SK-N-SH (cell line): ENCODE results near the gene DELE1. TPM values are rescaled to one million over a fixed set of nuclear protein-coding genes. Genes with fewer than 3 reads are reported as not detected.

Experiments used
- CTCF ChIA-PET: fragments of 300-600, 350-600 bp; formaldehyde crosslinking; extraction: SDS; loops from one replicate; lab custom pipeline; 2021; lab: Yijun Ruan, JAX
- POLR2A ChIA-PET: fragments of 350-600 bp; sonication (Branson Sonifier 250); formaldehyde crosslinking; extraction: SDS; loops from one replicate; lab custom pipeline; 2020; ENCODE audit warnings: antibody characterized with exemption, inconsistent platforms; lab: Yijun Ruan, JAX
- DNase-seq: peaks from one replicate; pipeline ENCODE4 v3.0.0; 2012
- H2AFZ ChIP-seq: fragments of 200-600 bp; sonication (generic); 2 replicates; pipeline ENCODE4 v1.8.1; 2016; ENCODE audit warnings: antibody characterized with exemption, mild to moderate bottlenecking, low read depth
- H3F3A ChIP-seq: fragments of 200-600 bp; sonication (generic); replicated peaks from 2 replicates; pipeline ENCODE3; 2016; ENCODE audit warnings: antibody characterized with exemption, mild to moderate bottlenecking; ENCODE audit not compliant: insufficient read depth
- H3K27ac ChIP-seq, 2 experiments: fragments of 200-500 bp in 1 of 2; fragments of 200-600 bp in 1 of 2; sonication (Bioruptor generic) in 1 of 2; sonication (generic), shearing (Covaris generic) in 1 of 2; 2 replicates each; pipeline versions ENCODE4 v1.5.1 to v1.6.1; 2014 to 2016; ENCODE audit warnings: low read depth in 2 of 2, inconsistent platforms in 1 of 2, low read length in 1 of 2, mild to moderate bottlenecking in 1 of 2, mixed read lengths in 1 of 2
- H3K27me3 ChIP-seq: fragments of 200-600 bp; sonication (generic), shearing (Covaris generic); 2 replicates; pipeline ENCODE4 v1.6.1; 2016; ENCODE audit warnings: mixed run types; ENCODE audit not compliant: insufficient read depth
- H3K36me3 ChIP-seq, 2 experiments: fragments of 200-500 bp in 1 of 2; fragments of 200-600 bp in 1 of 2; sonication (Bioruptor generic) in 1 of 2; sonication (generic) in 1 of 2; replicated peaks in 1 of 2; 2 replicates each; pipeline versions ENCODE3 to v1.5.1; 2014 to 2016; ENCODE audit warnings: low read length in 1 of 2, mild to moderate bottlenecking in 1 of 2; ENCODE audit not compliant: insufficient read depth in 2 of 2, control insufficient read depth in 1 of 2
- H3K4me1 ChIP-seq, 2 experiments: fragments of 200-500 bp in 1 of 2; fragments of 200-600 bp in 1 of 2; sonication (Bioruptor generic) in 1 of 2; sonication (generic), shearing (Covaris generic) in 1 of 2; 2 replicates each; pipeline versions ENCODE4 v1.5.1 to v1.6.1; 2014 to 2016; ENCODE audit warnings: low read depth in 1 of 2, low read length in 1 of 2, mixed run types in 1 of 2; ENCODE audit not compliant: insufficient read depth in 2 of 2, control insufficient read depth in 1 of 2
- H3K4me2 ChIP-seq: fragments of 200-600 bp; sonication (generic), shearing (Covaris generic); 2 replicates; pipeline ENCODE4 v1.6.1; 2017; ENCODE audit warnings: mixed run types
- H3K4me3 ChIP-seq, 2 experiments: fragments of 200-500 bp in 1 of 2; fragments of 200-600 bp in 1 of 2; sonication (Bioruptor generic) in 1 of 2; sonication (generic), shearing (Covaris generic) in 1 of 2; 2 replicates each; pipeline versions ENCODE4 v1.5.1 to v1.8.1; 2014 to 2016; ENCODE audit warnings: low read depth in 2 of 2, inconsistent platforms in 1 of 2, low read length in 1 of 2, mild to moderate bottlenecking in 1 of 2, mixed read lengths in 1 of 2, moderate library complexity in 1 of 2
- H3K79me2 ChIP-seq: fragments of 200-600 bp; sonication (generic); 2 replicates; pipeline ENCODE4 v1.8.1; 2017; ENCODE audit warnings: mild to moderate bottlenecking; ENCODE audit not compliant: insufficient read depth
- H3K9ac ChIP-seq: fragments of 200-600 bp; sonication (generic); 2 replicates; pipeline ENCODE4 v1.6.1; 2017; ENCODE audit warnings: mixed run types
- H3K9me2 ChIP-seq: fragments of 200-600 bp; sonication (generic); 2 replicates; pipeline ENCODE4 v1.6.1; 2017; ENCODE audit warnings: mixed run types
- H3K9me3 ChIP-seq: fragments of 200-600 bp; sonication (generic); 2 replicates; pipeline ENCODE4 v1.6.1; 2017; ENCODE audit warnings: mixed run types, mild to moderate bottlenecking, moderate library complexity
- H4K20me1 ChIP-seq: fragments of 200-600 bp; sonication (generic); 2 replicates; pipeline ENCODE4 v1.6.1; 2017; ENCODE audit warnings: mild to moderate bottlenecking, mixed run types; ENCODE audit not compliant: insufficient read depth
- CHD2 ChIP-seq: fragments of 150-350 bp; IDR thresholded peaks from 2 replicates; pipeline ENCODE4 v1.6.1; 2018; ENCODE audit warnings: low read length; ENCODE audit not compliant: partially characterized antibody
- EP300 ChIP-seq, 2 experiments: IDR thresholded peaks; 2 replicates each; pipeline versions ENCODE4 v1.4.0 to v1.6.1; 2012; ENCODE audit warnings: borderline replicate concordance in 1 of 2, low read depth in 1 of 2, low read length in 1 of 2
- EZH2phosphoT487 ChIP-seq: fragments of 200-600 bp; sonication (generic); IDR thresholded peaks from 2 replicates; pipeline ENCODE4 v1.6.1; 2017; ENCODE audit warnings: low read depth, mixed run types, mild to moderate bottlenecking, antibody characterized with exemption, moderate library complexity, borderline replicate concordance
- FOXJ3 ChIP-seq: sonication (generic); formaldehyde crosslinking; IDR thresholded peaks from 2 replicates; pipeline ENCODE4 v1.5.1; 2020; ENCODE audit warnings: mild to moderate bottlenecking, missing genetic modification reagents
- FOXM1 ChIP-seq: IDR thresholded peaks from 2 replicates; pipeline ENCODE4 v1.4.0; 2012; ENCODE audit warnings: low read depth, mild to moderate bottlenecking
- GATA2 ChIP-seq: sonication (generic); formaldehyde crosslinking; IDR thresholded peaks from 2 replicates; pipeline ENCODE4 v1.5.0; 2020; ENCODE audit warnings: mild to moderate bottlenecking, missing genetic modification reagents
- IRF3 ChIP-seq: fragments of 150-350 bp; IDR thresholded peaks from 2 replicates; pipeline ENCODE4 v1.6.1; 2016; ENCODE audit warnings: mild to moderate bottlenecking, low read depth, low read length
- MXI1 ChIP-seq: IDR thresholded peaks from 2 replicates; pipeline ENCODE4 v1.6.1; 2012; ENCODE audit warnings: mild to moderate bottlenecking, low read depth, low read length, improper control_type of control experiment
- NFIC ChIP-seq: IDR thresholded peaks from 2 replicates; pipeline ENCODE4 v1.4.0; 2012; ENCODE audit warnings: borderline replicate concordance
- NRF1 ChIP-seq: IDR thresholded peaks from 2 replicates; pipeline ENCODE4 v1.6.1; 2012; ENCODE audit warnings: low read depth, mild to moderate bottlenecking, low read length
- POLR2AphosphoS5 ChIP-seq: IDR thresholded peaks from 2 replicates; pipeline ENCODE4 v1.6.1; 2012; ENCODE audit warnings: low read depth, low read length
- RCOR1 ChIP-seq: fragments of 150-350 bp; IDR thresholded peaks from 2 replicates; pipeline ENCODE4 v1.6.1; 2017; ENCODE audit warnings: antibody characterized with exemption, low read length
- RFX5 ChIP-seq: IDR thresholded peaks from 2 replicates; pipeline ENCODE4 v1.6.1; 2012; ENCODE audit warnings: mild to moderate bottlenecking, improper control_type of control experiment, low read length
- SMC3 ChIP-seq: IDR thresholded peaks from 2 replicates; pipeline ENCODE4 v1.6.1; 2012; ENCODE audit warnings: low read depth, low read length, improper control_type of control experiment
- WGBS: methylation state at CpG from one replicate; pipeline ENCODE4 v1.1.6; 2017; ENCODE audit warnings: low lambda C conversion rate; 5-methylcytosine and 5-hydroxymethylcytosine counted together
- polyA plus RNA-seq, 3 experiments: library from polyadenylated mRNA; depleted of rRNA; stranded (reverse); fragments of >200 nt; gene quantifications; 2 replicates each; pipeline ENCODE4 v1.2.3, GENCODE V29; 2012
- TF ChIP-seq, protein P1 (sequence below): IDR thresholded peaks from 2 replicates; pipeline ENCODE4 v1.6.1; 2012; ENCODE audit warnings: mild to moderate bottlenecking, low read depth, low read length, moderate library complexity

Gene DELE1
- polyA plus RNA-seq, 1 of the 3 experiments (the other 2 are of a cell fraction): 60.3 TPM

- no peaks in the 10 kb centered on the region for H3K27me3 ChIP-seq
- H3K9ac ChIP-seq: no peak overlapping the region
Observed at GRCh38 chr5:141933151-141933550, 9.5 kb downstream of the DELE1 start.

More at GRCh38 chr5:141933151-141933550, 9.5 kb downstream of the DELE1 start:
- H3K9me2 ChIP-seq: no peaks in the 10 kb centered on the region
- H3K4me3 ChIP-seq: no peak overlapping the region
- no peaks in the 10 kb centered on the region for H3K79me2 ChIP-seq
- H3F3A ChIP-seq: no peaks in the 10 kb centered on the region
- H3K9me3 ChIP-seq: no peaks in the 10 kb centered on the region
- H3K27ac ChIP-seq: no peak overlapping the region
- POLR2A ChIA-PET: no interaction called here
- H3K4me1 ChIP-seq: peaks cover 0 to 18% of the 10 kb centered on the region in 2 experiments; a peak in 2 of 4 replicates
- no peak for TF ChIP-seq EP300 (IDR thresholded peaks at IDR 0.05; ENCODE audit: borderline replicate concordance in 1 of 2, low read depth in 1 of 2, low read length in 1 of 2)
- no peak for TF ChIP-seq NFIC
- TF ChIP-seq FOXM1: no peak
- TF ChIP-seq MXI1: no peak
- TF ChIP-seq SMC3: no peak
- TF ChIP-seq FOXJ3 (CRISPR knock-in tag): no peak
- TF ChIP-seq EZH2phosphoT487: no peak
- TF ChIP-seq IRF3: no peak
- TF ChIP-seq RFX5: no peak
- TF ChIP-seq POLR2AphosphoS5: no peak
- TF ChIP-seq, protein P1, sequence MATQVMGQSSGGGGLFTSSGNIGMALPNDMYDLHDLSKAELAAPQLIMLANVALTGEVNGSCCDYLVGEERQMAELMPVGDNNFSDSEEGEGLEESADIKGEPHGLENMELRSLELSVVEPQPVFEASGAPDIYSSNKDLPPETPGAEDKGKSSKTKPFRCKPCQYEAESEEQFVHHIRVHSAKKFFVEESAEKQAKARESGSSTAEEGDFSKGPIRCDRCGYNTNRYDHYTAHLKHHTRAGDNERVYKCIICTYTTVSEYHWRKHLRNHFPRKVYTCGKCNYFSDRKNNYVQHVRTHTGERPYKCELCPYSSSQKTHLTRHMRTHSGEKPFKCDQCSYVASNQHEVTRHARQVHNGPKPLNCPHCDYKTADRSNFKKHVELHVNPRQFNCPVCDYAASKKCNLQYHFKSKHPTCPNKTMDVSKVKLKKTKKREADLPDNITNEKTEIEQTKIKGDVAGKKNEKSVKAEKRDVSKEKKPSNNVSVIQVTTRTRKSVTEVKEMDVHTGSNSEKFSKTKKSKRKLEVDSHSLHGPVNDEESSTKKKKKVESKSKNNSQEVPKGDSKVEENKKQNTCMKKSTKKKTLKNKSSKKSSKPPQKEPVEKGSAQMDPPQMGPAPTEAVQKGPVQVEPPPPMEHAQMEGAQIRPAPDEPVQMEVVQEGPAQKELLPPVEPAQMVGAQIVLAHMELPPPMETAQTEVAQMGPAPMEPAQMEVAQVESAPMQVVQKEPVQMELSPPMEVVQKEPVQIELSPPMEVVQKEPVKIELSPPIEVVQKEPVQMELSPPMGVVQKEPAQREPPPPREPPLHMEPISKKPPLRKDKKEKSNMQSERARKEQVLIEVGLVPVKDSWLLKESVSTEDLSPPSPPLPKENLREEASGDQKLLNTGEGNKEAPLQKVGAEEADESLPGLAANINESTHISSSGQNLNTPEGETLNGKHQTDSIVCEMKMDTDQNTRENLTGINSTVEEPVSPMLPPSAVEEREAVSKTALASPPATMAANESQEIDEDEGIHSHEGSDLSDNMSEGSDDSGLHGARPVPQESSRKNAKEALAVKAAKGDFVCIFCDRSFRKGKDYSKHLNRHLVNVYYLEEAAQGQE: no peak
- no peak for TF ChIP-seq GATA2
- no peak for TF ChIP-seq CHD2
- TF ChIP-seq NRF1: no peak
- no peak for TF ChIP-seq RCOR1
- H3K36me3 ChIP-seq: peaks cover 36 to 81% of the 10 kb centered on the region in 2 experiments
- H4K20me1 ChIP-seq: no peaks in the 10 kb centered on the region
- CTCF ChIA-PET: interaction anchor here (0.7 to 20.3 kb wide), 10 partner anchors 9 to 268 kb away, joined by 3 to 256 read pairs (median 4); partner anchors contain the start of gene PCDH12
- DNase-seq: no peak
- H2AFZ ChIP-seq: no peak overlapping the region
- H3K4me2 ChIP-seq: no peak overlapping the region
- 90% methylated on average over 4 of the region's 7 CpGs for WGBS
